DND-41 (cell line): ENCODE measurements around the gene EDAR.

Experiments used
- CTCF ChIP-seq: IDR thresholded peaks from 2 replicates; pipeline ENCODE4 v1.5.1; 2012; ENCODE audit warnings: borderline replicate concordance, low read length, moderate library complexity, mild to moderate bottlenecking; ENCODE audit not compliant: poor library complexity, severe bottlenecking; ENCODE audit errors: extremely low read depth
- EZH2 ChIP-seq: IDR thresholded peaks from 3 replicates; pipeline ENCODE4 v1.6.1; 2012; ENCODE audit warnings: borderline replicate concordance, low read depth, mild to moderate bottlenecking, moderate library complexity, low read length, inconsistent platforms; ENCODE audit not compliant: severe bottlenecking

DNA sequence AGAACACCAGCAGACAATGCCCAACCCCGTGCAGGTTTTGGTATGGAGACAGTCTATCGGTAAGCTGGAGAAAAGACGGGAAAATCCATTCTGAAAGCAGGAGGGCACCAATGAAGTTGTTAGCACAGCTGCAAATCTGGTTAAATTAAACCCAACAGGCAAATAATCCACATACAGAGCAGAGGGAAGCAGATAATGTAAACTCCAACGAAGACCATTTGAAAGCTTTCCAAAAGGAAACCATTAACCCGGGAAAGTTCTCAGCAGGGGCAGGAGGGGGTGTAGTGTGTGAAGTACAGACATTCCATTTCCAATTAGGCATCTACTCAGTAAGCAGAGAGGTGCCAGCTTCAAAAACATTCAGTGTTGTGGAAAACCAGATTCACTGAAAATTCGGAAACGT lies 10.3 kb downstream of the EDAR start:
- TF ChIP-seq CTCF, result no peak
- no peak for TF ChIP-seq EZH2
